Measurements from ENCODE around the gene CADPS2. TPM values are rescaled to one million over a fixed set of nuclear protein-coding genes. Genes with fewer than 3 reads are reported as not detected.

CADPS2 gene
- total and polyA plus RNA-seq, 2 of the 4 experiments (the other 2 are of a cell fraction) = 0.10 to 0.54 TPM

GRCh38 chr7:122755696-122756095 lies 130.6 kb downstream of the CADPS2 start:
- Histone ChIP-seq H3K27ac (ENCODE audit: insufficient read depth, low read length) (no peak overlapping the region), H3K14ac (replicated peaks; ENCODE audit: low read depth, low read length) (no peak overlapping the region), H2BK20ac (ENCODE audit: low read depth, low read length) (no peak overlapping the region), H3K4ac (ENCODE audit: low read depth, low read length) (no peak overlapping the region), H2AK9ac (replicated peaks; ENCODE audit: low read depth, low read length, poor library complexity) (no peak overlapping the region), H3K79me1 (ENCODE audit: low read depth in 1 of 2, low read length in 2 of 2) (no peaks in the 10 kb centered on the region), H3K27me3 (ENCODE audit: control insufficient read depth, insufficient read depth, low read length) (no peaks in the 10 kb centered on the region), H3K9ac (ENCODE audit: low read depth, low read length) (no peak overlapping the region), H2AK5ac (ENCODE audit: low read depth, low read length) (no peak overlapping the region), H3K4me2 (ENCODE audit: low read depth, low read length) (no peak overlapping the region), H3K56ac (ENCODE audit: extremely low read depth, insufficient read depth, low read length) (no peak overlapping the region), H4K20me1 (ENCODE audit: insufficient read depth, low read length) (no peaks in the 10 kb centered on the region), H2BK120ac (ENCODE audit: low read depth, low read length) (no peak overlapping the region), H2BK5ac (ENCODE audit: low read depth, low read length, poor library complexity, severe bottlenecking) (no peak overlapping the region), H3K4me1 (ENCODE audit: control insufficient read depth, insufficient read depth, low read length) (no peaks in the 10 kb centered on the region), H3K36me3 (ENCODE audit: control insufficient read depth, insufficient read depth, low read length) (no peaks in the 10 kb centered on the region), H2AFZ (replicated peaks; ENCODE audit: low read length, poor library complexity) (no peak overlapping the region), H4K91ac (ENCODE audit: insufficient read depth, low read depth, low read length) (no peak overlapping the region), H3K9me3 (ENCODE audit: control insufficient read depth, insufficient read depth, low read length) (no peaks in the 10 kb centered on the region), H4K5ac (ENCODE audit: low read depth, low read length) (no peak overlapping the region), H3K18ac (ENCODE audit: low read depth, low read length) (no peak overlapping the region), H3K4me3 (ENCODE audit: insufficient read depth, low read depth, low read length) (no peak overlapping the region), H3K9me1 (ENCODE audit: insufficient read depth, low read length) (no peaks in the 10 kb centered on the region), H2BK15ac (ENCODE audit: low read depth, low read length) (no peak overlapping the region), H3K23ac (ENCODE audit: low read depth, low read length) (no peak overlapping the region), H4K8ac (ENCODE audit: low read depth in 2 of 2, low read length in 2 of 2) (no peak overlapping the region)
- intact Hi-C loops (cut with micrococcal nuclease) = no loop called here
- CTCF ChIA-PET = no interaction called here
- DNase-seq (no peak), ATAC-seq (ENCODE audit: low read depth) (no peak)
- in situ Hi-C loops (cut with MboI; ENCODE audit: low sequenced_read_pairs) = no loop called here
- no CpG with 5 or more reads among the region's 2 CpGs for WGBS, 2 experiments (ENCODE audit: extremely low coverage in 2 of 2, insufficient read length in 1 of 2)
- TF ChIP-seq CHD1 (IDR thresholded peaks at IDR 0.05; ENCODE audit: low read depth, low read length) (no peak), CTCF (conservative IDR thresholded peaks at IDR 0.05; ENCODE audit: low read depth, low read length) (no peak), POLR2A (IDR thresholded peaks at IDR 0.05; ENCODE audit: low read depth, low read length) (no peak)
- dilution Hi-C loops (cut with HindIII; ENCODE audit: low sequenced_read_pairs, unreplicated experiment) = no loop called here
- POLR2A ChIA-PET (ENCODE audit: unreplicated experiment) = no interaction called here
- no TSS peak for BruUV-seq (replicated peaks)
